ENCODE data around the gene ROBO2.

GRCh38 chr3:77479021-77479420, 439.1 kb downstream of the ROBO2 start:
- TF ChIP-seq BCL11A (tag by site-specific recombination; IDR thresholded peaks at IDR 0.05; ENCODE audit: low read depth), result no peak
- TF ChIP-seq ZNF792 (tag by site-specific recombination; IDR thresholded peaks at IDR 0.05), result no peak
- TF ChIP-seq ZNF221 (tag by site-specific recombination; IDR thresholded peaks at IDR 0.05; ENCODE audit: borderline replicate concordance), result no peak
- TF ChIP-seq ZBTB17 (tag by site-specific recombination; IDR thresholded peaks at IDR 0.05), result no peak
- no peak for TF ChIP-seq ZNF37A (tag by site-specific recombination; IDR thresholded peaks at IDR 0.05)
- no peak for TF ChIP-seq ZNF704 (tag by site-specific recombination; IDR thresholded peaks at IDR 0.05)
- no peak for TF ChIP-seq CTCF (tag by site-specific recombination; IDR thresholded peaks at IDR 0.05)
- TF ChIP-seq ZNF223 (tag by site-specific recombination; IDR thresholded peaks at IDR 0.05), result no peak
- TF ChIP-seq PRDM10 (tag by site-specific recombination; IDR thresholded peaks at IDR 0.05), result no peak
- TF ChIP-seq ZNF341 (tag by site-specific recombination; IDR thresholded peaks at IDR 0.05; ENCODE audit: low read depth), result no peak
- no peak for TF ChIP-seq GLIS1 (tag by site-specific recombination; IDR thresholded peaks at IDR 0.05)
- no peak for TF ChIP-seq ZNF140 (tag by site-specific recombination; IDR thresholded peaks at IDR 0.05)

Measured in HEK293 (cell line).